ENCODE results near the gene ULK2.

DNA sequence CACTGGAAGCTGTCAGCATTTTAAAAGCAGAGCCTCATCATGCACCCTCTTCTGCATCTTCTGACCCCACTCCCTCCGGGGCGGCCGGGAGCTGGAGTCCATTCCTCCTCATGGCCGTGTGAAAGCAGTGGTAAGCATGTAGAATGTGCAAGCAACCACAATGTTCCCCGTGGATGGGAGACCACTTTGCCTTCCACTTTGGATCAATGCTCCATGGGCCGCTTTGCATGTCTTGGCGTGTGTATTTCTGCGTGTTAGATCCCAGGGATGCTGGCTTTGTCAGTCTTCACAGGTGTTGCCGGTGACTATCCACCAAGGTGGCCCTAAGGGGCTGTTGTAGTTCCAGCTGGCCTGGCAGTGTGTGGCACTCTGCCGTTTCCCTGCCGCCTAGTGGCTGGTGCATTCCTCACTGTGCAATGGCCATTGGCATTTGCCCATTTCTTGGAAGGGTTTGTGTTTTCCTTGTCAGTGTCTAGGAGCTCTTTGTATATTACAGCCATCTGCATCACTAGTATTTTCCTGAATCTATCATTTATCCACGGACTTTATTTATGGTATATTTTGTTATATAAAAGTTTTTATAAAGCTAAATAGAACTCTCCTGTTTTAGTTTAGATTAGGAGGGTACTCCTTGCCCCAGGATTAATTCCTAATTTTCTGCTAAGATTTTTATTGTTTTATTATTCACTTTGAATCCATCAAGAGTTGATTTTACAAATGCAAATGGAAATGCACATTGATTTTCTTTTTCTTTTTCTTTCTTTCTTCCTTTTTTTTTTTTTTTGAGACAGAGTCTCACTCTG is 113.9 kb downstream of the ULK2 start:
- TF ChIP-seq, protein P1, sequence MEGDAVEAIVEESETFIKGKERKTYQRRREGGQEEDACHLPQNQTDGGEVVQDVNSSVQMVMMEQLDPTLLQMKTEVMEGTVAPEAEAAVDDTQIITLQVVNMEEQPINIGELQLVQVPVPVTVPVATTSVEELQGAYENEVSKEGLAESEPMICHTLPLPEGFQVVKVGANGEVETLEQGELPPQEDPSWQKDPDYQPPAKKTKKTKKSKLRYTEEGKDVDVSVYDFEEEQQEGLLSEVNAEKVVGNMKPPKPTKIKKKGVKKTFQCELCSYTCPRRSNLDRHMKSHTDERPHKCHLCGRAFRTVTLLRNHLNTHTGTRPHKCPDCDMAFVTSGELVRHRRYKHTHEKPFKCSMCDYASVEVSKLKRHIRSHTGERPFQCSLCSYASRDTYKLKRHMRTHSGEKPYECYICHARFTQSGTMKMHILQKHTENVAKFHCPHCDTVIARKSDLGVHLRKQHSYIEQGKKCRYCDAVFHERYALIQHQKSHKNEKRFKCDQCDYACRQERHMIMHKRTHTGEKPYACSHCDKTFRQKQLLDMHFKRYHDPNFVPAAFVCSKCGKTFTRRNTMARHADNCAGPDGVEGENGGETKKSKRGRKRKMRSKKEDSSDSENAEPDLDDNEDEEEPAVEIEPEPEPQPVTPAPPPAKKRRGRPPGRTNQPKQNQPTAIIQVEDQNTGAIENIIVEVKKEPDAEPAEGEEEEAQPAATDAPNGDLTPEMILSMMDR (conservative IDR thresholded peaks at IDR 0.05): peak; percentile 95
- no peak for TF ChIP-seq ZFX (IDR thresholded peaks at IDR 0.05)
